Activated T-cell treated with anti-CD3 and anti-CD28 coated beads, Interleukin-2, amount 50 U/mL, for 48 hours (primary cell): ENCODE measurements around the gene MPC1.

ENCODE experiments used
- DNase-seq, 2 experiments: peaks; one replicate each; pipeline ENCODE4 v3.0.0-alpha.2; 2020

MPC1 gene

GRCh38 chr6:166343150-166343487 lies 39.6 kb downstream of the MPC1 start:
- no peak for DNase-seq

- DNase-seq = peak; percentile 87 to 89
These were observed 40.2 kb downstream of the MPC1 start, which contains the start of gene SFT2D1 for GRCh38 chr6:166342349-166343149. Gene SFT2D1 (minus strand): TSS chr6:166342545. CDS start chr6:166342481, 64 bp downstream.

- DNase-seq = peak; percentile 37 to 39
These were observed 40.8 kb downstream of the MPC1 start for GRCh38 chr6:166341977-166342348.

GRCh38 chr6:166341464-166341863 lies 41.3 kb downstream of the MPC1 start:
- no peak for DNase-seq

GRCh38 chr6:166338854-166339253 lies 43.9 kb downstream of the MPC1 start:
- no peak for DNase-seq

GRCh38 chr6:166336847-166337246 lies 45.9 kb downstream of the MPC1 start:
- DNase-seq = no peak

GRCh38 chr6:166335378-166336302 lies 47.1 kb downstream of the MPC1 start:
- no peak for DNase-seq

GRCh38 chr6:166334878-166335277 lies 47.9 kb downstream of the MPC1 start:
- no peak for DNase-seq

- DNase-seq = peak in 1 of 2 experiments; percentile 34
These were observed 49.4 kb downstream of the MPC1 start for GRCh38 chr6:166333172-166333995.

GRCh38 chr6:166331503-166332415 lies 51.0 kb downstream of the MPC1 start:
- DNase-seq = no peak

GRCh38 chr6:166330612-166331011 lies 52.1 kb downstream of the MPC1 start:
- no peak for DNase-seq

GRCh38 chr6:166325383-166326042 lies 57.2 kb downstream of the MPC1 start:
- no peak for DNase-seq

GRCh38 chr6:166323395-166323794 lies 59.3 kb downstream of the MPC1 start:
- no peak for DNase-seq

- DNase-seq = no peak
These were observed 63.8 kb downstream of the MPC1 start for GRCh38 chr6:166318649-166319600.

GRCh38 chr6:166318227-166318626 lies 64.5 kb downstream of the MPC1 start:
- DNase-seq = no peak

GRCh38 chr6:166317261-166318212 lies 65.2 kb downstream of the MPC1 start:
- DNase-seq = no peak

- no peak for DNase-seq
These were observed 67.3 kb downstream of the MPC1 start for GRCh38 chr6:166315436-166315835.
